Measurements from ENCODE around the gene SLC16A2. TPM values are rescaled to one million over a fixed set of nuclear protein-coding genes. Genes with fewer than 3 reads are reported as not detected.

Gene SLC16A2
- total RNA-seq, 2 donors from 2014 or later, result 7.9 to 11.6 TPM

DNA sequence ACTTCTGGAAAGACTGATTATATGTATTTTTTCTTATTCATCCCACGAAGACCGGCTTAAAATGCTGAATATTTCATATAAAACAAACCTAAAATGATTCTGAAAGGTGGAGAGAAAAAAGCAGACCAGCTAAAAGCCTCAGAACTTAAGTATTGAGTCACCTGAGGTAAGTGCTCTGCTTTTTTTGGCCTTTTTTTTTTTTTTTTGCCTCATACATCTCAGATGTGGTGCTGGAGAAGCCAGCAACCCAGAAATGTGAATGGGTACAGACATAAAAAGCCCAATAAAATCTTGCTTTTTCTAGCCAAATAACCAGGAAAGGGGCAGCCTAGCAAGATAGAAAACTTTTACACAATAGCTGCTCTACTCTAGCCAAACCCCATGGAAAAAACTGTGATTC is 136.1 kb downstream of the SLC16A2 start:
- no peak for DNase-seq (ENCODE audit: low spot score)
- TF ChIP-seq, protein P1, sequence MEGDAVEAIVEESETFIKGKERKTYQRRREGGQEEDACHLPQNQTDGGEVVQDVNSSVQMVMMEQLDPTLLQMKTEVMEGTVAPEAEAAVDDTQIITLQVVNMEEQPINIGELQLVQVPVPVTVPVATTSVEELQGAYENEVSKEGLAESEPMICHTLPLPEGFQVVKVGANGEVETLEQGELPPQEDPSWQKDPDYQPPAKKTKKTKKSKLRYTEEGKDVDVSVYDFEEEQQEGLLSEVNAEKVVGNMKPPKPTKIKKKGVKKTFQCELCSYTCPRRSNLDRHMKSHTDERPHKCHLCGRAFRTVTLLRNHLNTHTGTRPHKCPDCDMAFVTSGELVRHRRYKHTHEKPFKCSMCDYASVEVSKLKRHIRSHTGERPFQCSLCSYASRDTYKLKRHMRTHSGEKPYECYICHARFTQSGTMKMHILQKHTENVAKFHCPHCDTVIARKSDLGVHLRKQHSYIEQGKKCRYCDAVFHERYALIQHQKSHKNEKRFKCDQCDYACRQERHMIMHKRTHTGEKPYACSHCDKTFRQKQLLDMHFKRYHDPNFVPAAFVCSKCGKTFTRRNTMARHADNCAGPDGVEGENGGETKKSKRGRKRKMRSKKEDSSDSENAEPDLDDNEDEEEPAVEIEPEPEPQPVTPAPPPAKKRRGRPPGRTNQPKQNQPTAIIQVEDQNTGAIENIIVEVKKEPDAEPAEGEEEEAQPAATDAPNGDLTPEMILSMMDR (IDR thresholded peaks at IDR 0.05), result no peak
- no peaks in the 10 kb centered on the region for H3K36me3 ChIP-seq

GRCh38 chrX:74578137-74578536 is 156.8 kb downstream of the SLC16A2 start:
- no peaks in the 10 kb centered on the region for H3K36me3 ChIP-seq
- TF ChIP-seq, protein P1 (IDR thresholded peaks at IDR 0.05), result no peak
- no peaks in the 10 kb centered on the region for H3K27me3 ChIP-seq (replicated peaks; ENCODE audit: insufficient read depth)
- H3K4me3 ChIP-seq, result no peak overlapping the region
- DNase-seq (ENCODE audit: low spot score) (no peak), ATAC-seq (ENCODE audit: insufficient number of reproducible peaks, low FRiP score, low read depth) (no peak)
- H3K9me3 ChIP-seq, result no peaks in the 10 kb centered on the region
- no peak overlapping the region for H3K27ac ChIP-seq
- peaks cover 0 to 7% of the 10 kb centered on the region in 2 donors for H3K4me1 ChIP-seq (ENCODE audit: control insufficient read depth in 1 of 2, low read depth in 2 of 2)

More for the DNA sequence above, 136.1 kb downstream of the SLC16A2 start:
- Histone ChIP-seq H3K9me3 (no peaks in the 10 kb centered on the region), H3K27me3 (replicated peaks; ENCODE audit: insufficient read depth) (no peaks in the 10 kb centered on the region), H3K4me1 (ENCODE audit: control insufficient read depth in 1 of 2, low read depth in 2 of 2) (no peaks in the 10 kb centered on the region), H3K4me3 (no peak overlapping the region), H3K27ac (no peak overlapping the region)
- no peak for ATAC-seq (ENCODE audit: insufficient number of reproducible peaks, low FRiP score, low read depth)

- ATAC-seq (ENCODE audit: insufficient number of reproducible peaks, low FRiP score, low read depth), result no peak
- H3K27ac ChIP-seq, result peak overlapping the region in 1 of 2 donors; percentile 8
- TF ChIP-seq, protein P1 (IDR thresholded peaks at IDR 0.05), result no peak
- no peaks in the 10 kb centered on the region for H3K27me3 ChIP-seq (replicated peaks; ENCODE audit: insufficient read depth)
- no peak for DNase-seq (ENCODE audit: low spot score)
- no peaks in the 10 kb centered on the region for H3K36me3 ChIP-seq
- no peaks in the 10 kb centered on the region for H3K9me3 ChIP-seq
- no peak overlapping the region for H3K4me3 ChIP-seq
- peaks cover 0 to 7% of the 10 kb centered on the region in 2 donors for H3K4me1 ChIP-seq (ENCODE audit: control insufficient read depth in 1 of 2, low read depth in 2 of 2)
Measured at GRCh38 chrX:74579597-74580198, 158.4 kb downstream of the SLC16A2 start.

Other genes starting within 250 kb of the SLC16A2 start
- gene ZCCHC13, start 117.3 kb upstream of the SLC16A2 start, total RNA-seq, result not detected
- gene RLIM, start 193.1 kb downstream of the SLC16A2 start, total RNA-seq, result 10 to 100 TPM; 25.9 to 46.0 TPM

Data from thoracic aorta (tissue), 2 donors.